Neural progenitor cell (in vitro differentiated cells): ENCODE measurements around the gene SENP2.

Experiments used
- CTCF ChIP-seq: fragments of 200-600 bp; sonication (generic); IDR thresholded peaks from 2 replicates; pipeline ENCODE4 v1.5.1; 2017; ENCODE audit warnings: antibody characterized with exemption, mild to moderate bottlenecking
- EZH2 ChIP-seq: fragments of 200-600 bp; sonication (generic); IDR thresholded peaks from 2 replicates; pipeline ENCODE4 v1.6.1; 2017; ENCODE audit warnings: antibody characterized with exemption, mild to moderate bottlenecking, moderate library complexity
- EZH2phosphoT487 ChIP-seq: fragments of 200-600 bp; sonication (generic); IDR thresholded peaks from 2 replicates; pipeline ENCODE4 v1.6.1; 2017; ENCODE audit warnings: antibody characterized with exemption

GRCh38 chr3:185560676-185561075 lies 25.4 kb upstream of the SENP2 start:
- no peak for TF ChIP-seq CTCF
- no peak for TF ChIP-seq EZH2
- TF ChIP-seq EZH2phosphoT487 = no peak
